HEK293T (cell line): ENCODE measurements around the gene ZYG11B.
"Not testable (repeated sequence)": the region's sequence is repeated elsewhere in the genome, so short reads cannot be mapped to it uniquely, and the experiment has no call there.

Experiments
- CTCF ChIA-PET: fragments of 350-600 bp; formaldehyde crosslinking; extraction: SDS; loops from one replicate; lab custom pipeline; 2021; ENCODE audit warnings: antibody characterized with exemption, inconsistent platforms; lab: Yijun Ruan, JAX
- POLR2A ChIA-PET: fragments of 350-600 bp; formaldehyde crosslinking; extraction: SDS; loops from one replicate; lab custom pipeline; 2020; ENCODE audit warnings: antibody characterized with exemption, inconsistent platforms; lab: Yijun Ruan, JAX
- DNase-seq: peaks from one replicate; pipeline ENCODE4 v3.0.0; 2012; ENCODE audit warnings: mixed read lengths; ENCODE audit errors: extremely low spot score
- ARNT ChIP-seq: fragments of 450-650 bp; IDR thresholded peaks from 2 replicates; pipeline ENCODE4 v1.6.1; 2017; ENCODE audit warnings: mild to moderate bottlenecking
- BHLHE40 ChIP-seq: fragments of 450-650 bp; IDR thresholded peaks from 2 replicates; pipeline ENCODE4 v1.6.1; 2016; ENCODE audit warnings: mild to moderate bottlenecking, moderate library complexity, borderline replicate concordance
- CTBP1 ChIP-seq: fragments of 450-650 bp; IDR thresholded peaks from 2 replicates; pipeline ENCODE4 v1.6.1; 2016; ENCODE audit warnings: borderline replicate concordance
- ELF4 ChIP-seq: fragments of 450-650 bp; IDR thresholded peaks from 2 replicates; pipeline ENCODE4 v1.6.1; 2017; ENCODE audit warnings: antibody characterized with exemption
- FOXA1 ChIP-seq: fragments of 450-650 bp; IDR thresholded peaks from 2 replicates; pipeline ENCODE4 v1.6.1; 2016; ENCODE audit warnings: mild to moderate bottlenecking
- FOXK2 ChIP-seq: fragments of 450-650 bp; IDR thresholded peaks from 2 replicates; pipeline ENCODE4 v1.6.1; 2016; ENCODE audit warnings: mild to moderate bottlenecking
- FOXM1 ChIP-seq: fragments of 450-650 bp; IDR thresholded peaks from 2 replicates; pipeline ENCODE4 v1.6.1; 2017; ENCODE audit warnings: mild to moderate bottlenecking, borderline replicate concordance
- HDGF ChIP-seq: fragments of 450-650 bp; IDR thresholded peaks from 2 replicates; pipeline ENCODE4 v1.6.1; 2017; ENCODE audit warnings: antibody characterized with exemption, borderline replicate concordance
- L3MBTL2 ChIP-seq: fragments of 450-650 bp; conservative IDR thresholded peaks from 2 replicates; pipeline ENCODE4 v1.6.1; 2016; ENCODE audit warnings: mild to moderate bottlenecking
- LEF1 ChIP-seq: fragments of 450-650 bp; IDR thresholded peaks from 2 replicates; pipeline ENCODE4 v1.6.1; 2017; ENCODE audit warnings: mild to moderate bottlenecking, borderline replicate concordance
- NFRKB ChIP-seq: fragments of 450-650 bp; IDR thresholded peaks from 2 replicates; pipeline ENCODE4 v1.6.1; 2016; ENCODE audit warnings: mild to moderate bottlenecking, moderate library complexity
- PKNOX1 ChIP-seq: fragments of 450-650 bp; IDR thresholded peaks from 2 replicates; pipeline ENCODE4 v1.6.1; 2016
- SP1 ChIP-seq: fragments of 450-650 bp; IDR thresholded peaks from 2 replicates; pipeline ENCODE4 v1.6.1; 2017
- SUZ12 ChIP-seq: fragments of 450-650 bp; IDR thresholded peaks from 2 replicates; pipeline ENCODE4 v1.6.1; 2016; ENCODE audit warnings: mild to moderate bottlenecking
- TARDBP ChIP-seq: fragments of 450-650 bp; IDR thresholded peaks from 2 replicates; pipeline ENCODE4 v1.6.1; 2016
- ZNF384 ChIP-seq: fragments of 450-650 bp; IDR thresholded peaks from 2 replicates; pipeline ENCODE4 v1.6.1; 2016

ZYG11B gene

GRCh38 chr1:52795464-52795863, 69.2 kb downstream of the ZYG11B start:
- ChIA-PET CTCF (no interaction called here), POLR2A (no interaction called here)
- TF ChIP-seq FOXA1, result no peak
- no peak for TF ChIP-seq LEF1
- no peak for TF ChIP-seq NFRKB
- no peak for TF ChIP-seq SUZ12
- no peak for TF ChIP-seq ARNT
- TF ChIP-seq SP1, result no peak
- TF ChIP-seq CTBP1, result no peak
- no peak for TF ChIP-seq ZNF384
- TF ChIP-seq TARDBP, result no peak
- no peak for TF ChIP-seq ELF4
- no peak for TF ChIP-seq BHLHE40
- no peak for DNase-seq

- no peak for DNase-seq
- POLR2A ChIA-PET, result no interaction called here
- TF ChIP-seq NFRKB, result no peak
- no peak for TF ChIP-seq FOXM1
- no peak for TF ChIP-seq CTBP1
- TF ChIP-seq ELF4, result no peak
- no peak for TF ChIP-seq ARNT
- TF ChIP-seq HDGF, result no peak
- no peak for TF ChIP-seq BHLHE40
- no peak for TF ChIP-seq FOXA1
- TF ChIP-seq PKNOX1, result no peak
- no peak for TF ChIP-seq SP1
- no peak for TF ChIP-seq SUZ12
- no peak for TF ChIP-seq ZNF384
- CTCF ChIA-PET, result no interaction called here
Observed at GRCh38 chr1:52798331-52798730, 72.1 kb downstream of the ZYG11B start.

GRCh38 chr1:52801011-52801410, 74.8 kb downstream of the ZYG11B start:
- DNase-seq, result no peak
- CTCF ChIA-PET, result no interaction called here
- POLR2A ChIA-PET, result no interaction called here
- TF ChIP-seq ARNT, result no peak
- no peak for TF ChIP-seq LEF1
- no peak for TF ChIP-seq TARDBP
- TF ChIP-seq FOXM1, result no peak
- no peak for TF ChIP-seq L3MBTL2
- no peak for TF ChIP-seq SP1
- TF ChIP-seq FOXA1, result no peak

- POLR2A ChIA-PET, result not testable (repeated sequence)
- CTCF ChIA-PET, result interaction anchor here (0.6 kb wide), 1 partner anchor 65 kb away, joined by 4 read pairs; no protein-coding TSS in a partner anchor
Observed at GRCh38 chr1:52804083-52804482, 77.8 kb downstream of the ZYG11B start.

GRCh38 chr1:52814465-52814864, 88.2 kb downstream of the ZYG11B start:
- TF ChIP-seq FOXK2, result no peak
- TF ChIP-seq ARNT, result no peak
- no peak for TF ChIP-seq FOXM1
- no peak for TF ChIP-seq SP1
- no peak for TF ChIP-seq HDGF
- no peak for TF ChIP-seq BHLHE40
- no peak for TF ChIP-seq SUZ12
- no peak for TF ChIP-seq ELF4
- TF ChIP-seq LEF1, result no peak
- no peak for TF ChIP-seq L3MBTL2
- ChIA-PET POLR2A (no interaction called here), CTCF (no interaction called here)
- DNase-seq, result no peak

More at GRCh38 chr1:52804083-52804482, 77.8 kb downstream of the ZYG11B start:
- DNase-seq, result not testable (repeated sequence)

- POLR2A ChIA-PET, result interaction anchor here (1.7 kb wide), 1 partner anchor 22 kb away, joined by 4 read pairs; the partner anchor contains the start of gene ZYG11A
- DNase-seq, result not testable (repeated sequence)
- CTCF ChIA-PET, result interaction anchor here (0.6 kb wide), 1 partner anchor 1979 kb away, joined by 4 read pairs; no protein-coding TSS in a partner anchor
Observed at GRCh38 chr1:52820830-52821229, 94.6 kb downstream of the ZYG11B start.

- DNase-seq, result no peak
- CTCF ChIA-PET, result interaction anchor here (0.7 to 0.9 kb wide), 2 partner anchors 13 to 58 kb away, joined by 3 read pairs; no protein-coding TSS in a partner anchor
- POLR2A ChIA-PET, result no interaction called here
- TF ChIP-seq ARNT, result no peak
- TF ChIP-seq ELF4, result no peak
- TF ChIP-seq SP1, result no peak
- no peak for TF ChIP-seq BHLHE40
- TF ChIP-seq PKNOX1, result no peak
- TF ChIP-seq ZNF384, result no peak
- no peak for TF ChIP-seq L3MBTL2
Observed at GRCh38 chr1:52825868-52826267, 99.6 kb downstream of the ZYG11B start.

GRCh38 chr1:52834798-52835197, 108.5 kb downstream of the ZYG11B start:
- DNase-seq, result no peak
- ChIA-PET POLR2A (no interaction called here), CTCF (no interaction called here)
- no peak for TF ChIP-seq LEF1
- no peak for TF ChIP-seq SUZ12
- no peak for TF ChIP-seq TARDBP
- TF ChIP-seq HDGF, result no peak
- no peak for TF ChIP-seq ARNT
- TF ChIP-seq SP1, result no peak
- TF ChIP-seq NFRKB, result no peak
- TF ChIP-seq FOXM1, result no peak
- no peak for TF ChIP-seq PKNOX1
- no peak for TF ChIP-seq CTBP1
- TF ChIP-seq FOXA1, result no peak
- no peak for TF ChIP-seq L3MBTL2
- no peak for TF ChIP-seq ELF4
- TF ChIP-seq ZNF384, result no peak
- TF ChIP-seq BHLHE40, result no peak
- TF ChIP-seq FOXK2, result no peak
